HG03025 (cell line): ENCODE results near the gene UBXN6.
A peak's percentile ranks its signal among the peaks of the same experiment; 100 is the strongest.

Experiments used
- ATAC-seq: cut with Tn5 transposase; IDR thresholded peaks from one replicate; pipeline ENCODE4 v1.9.1; 2021; ENCODE audit warnings: mild to moderate bottlenecking, moderate library complexity; ENCODE audit not compliant: unreplicated experiment, low FRiP score

UBXN6 gene

GRCh38 chr19:4456843-4457653, 546 bp downstream of the UBXN6 start:
- peak; percentile 7 for ATAC-seq

DNA sequence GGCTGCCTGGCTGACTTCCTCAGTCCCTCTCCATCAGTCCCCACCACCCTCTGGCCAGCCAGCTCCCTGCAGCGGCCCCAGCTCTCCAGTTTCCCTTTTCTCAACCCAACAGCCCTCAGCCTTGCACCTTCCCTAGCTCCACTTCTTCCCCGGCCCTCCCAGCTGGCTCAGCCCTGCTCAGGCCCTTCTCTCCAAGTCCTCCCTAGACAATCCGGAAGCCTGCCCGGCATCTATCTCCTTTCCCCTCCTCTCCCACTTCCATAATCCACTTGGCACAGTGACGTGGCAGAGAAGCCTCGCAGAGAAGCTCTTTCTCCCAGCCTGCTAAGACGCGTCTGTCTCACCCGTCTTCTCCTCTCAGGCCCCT, 1.1 kb downstream of the UBXN6 start:
- no peak for ATAC-seq

- no peak for ATAC-seq
These were observed 1.7 kb downstream of the UBXN6 start for GRCh38 chr19:4455719-4456475.

DNA sequence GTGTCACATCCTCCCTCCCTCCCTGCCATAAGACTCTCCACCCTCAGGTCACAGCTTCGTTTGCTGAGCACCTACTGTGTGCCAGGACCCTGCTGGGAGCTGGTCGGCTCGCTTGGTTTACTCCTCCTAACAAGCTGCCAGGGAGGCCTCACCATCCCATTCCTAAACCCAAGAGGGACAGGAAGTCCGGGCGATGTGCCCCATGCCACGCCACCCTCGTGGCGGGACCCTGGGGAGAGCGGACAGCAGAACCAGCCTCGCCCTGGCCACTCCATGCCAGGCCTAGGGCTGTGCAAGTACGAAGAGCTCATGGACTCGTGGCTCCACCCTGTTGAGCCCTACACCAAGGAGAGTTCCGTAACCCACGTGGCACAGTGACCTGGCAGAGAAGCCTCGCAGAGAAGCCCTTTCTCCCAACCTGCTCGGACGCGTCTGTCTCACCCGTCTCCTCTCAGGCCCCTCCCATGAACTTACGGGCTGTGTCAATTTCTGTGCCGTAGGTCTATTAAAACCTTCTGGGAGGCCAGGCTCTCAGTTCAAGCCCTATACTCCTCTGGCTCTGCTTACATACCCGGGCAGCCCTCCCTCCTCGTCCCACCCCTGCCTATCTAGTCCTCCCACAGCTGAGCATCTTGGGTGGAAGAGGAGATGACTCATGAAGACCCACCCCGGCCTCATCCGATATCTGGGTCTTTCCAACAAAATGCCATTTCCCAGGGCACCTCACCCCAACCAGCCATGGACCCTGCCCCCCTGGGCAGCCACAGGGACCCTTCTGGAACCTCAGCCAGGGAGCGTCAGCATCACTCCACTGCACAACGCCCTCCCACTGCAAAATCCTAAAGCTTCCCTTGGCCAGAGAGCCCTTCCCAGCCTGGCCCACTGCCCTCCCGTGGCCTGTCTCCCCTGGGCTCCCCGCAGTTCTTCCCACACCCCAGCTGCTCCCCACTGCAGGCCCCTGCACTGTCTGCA, 2.6 kb downstream of the UBXN6 start:
- ATAC-seq = no peak

GRCh38 chr19:4453232-4454179, 4.1 kb downstream of the UBXN6 start:
- no peak for ATAC-seq

- ATAC-seq = no peak
These were observed 5.2 kb downstream of the UBXN6 start for GRCh38 chr19:4452230-4452990.

DNA sequence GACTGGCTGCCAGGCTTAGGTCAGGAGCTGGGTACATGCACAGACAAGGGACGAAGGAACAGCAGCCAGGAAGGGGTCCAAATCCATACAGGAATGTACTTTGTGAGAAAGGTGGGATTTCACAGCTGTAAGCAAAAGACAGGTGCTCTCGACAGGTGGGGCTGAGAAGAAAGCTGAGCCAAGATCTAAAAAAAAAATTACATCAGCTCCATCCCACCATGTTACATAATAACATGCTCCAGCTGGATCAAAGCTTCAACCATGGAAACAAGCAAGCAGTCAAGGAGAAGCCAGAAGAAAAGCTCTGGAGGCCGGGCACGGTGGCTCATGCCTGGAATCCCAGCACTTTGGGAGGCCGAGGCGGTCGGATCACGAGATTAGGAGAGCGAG, 8.0 kb downstream of the UBXN6 start:
- no peak for ATAC-seq

- no peak for ATAC-seq
These were observed 8.5 kb downstream of the UBXN6 start for GRCh38 chr19:4449022-4449638.

GRCh38 chr19:4448147-4448985, 9.2 kb downstream of the UBXN6 start:
- no peak for ATAC-seq

GRCh38 chr19:4447327-4448146, 10.1 kb downstream of the UBXN6 start:
- no peak for ATAC-seq

- no peak for ATAC-seq
These were observed 10.8 kb downstream of the UBXN6 start for GRCh38 chr19:4446704-4447200.

DNA sequence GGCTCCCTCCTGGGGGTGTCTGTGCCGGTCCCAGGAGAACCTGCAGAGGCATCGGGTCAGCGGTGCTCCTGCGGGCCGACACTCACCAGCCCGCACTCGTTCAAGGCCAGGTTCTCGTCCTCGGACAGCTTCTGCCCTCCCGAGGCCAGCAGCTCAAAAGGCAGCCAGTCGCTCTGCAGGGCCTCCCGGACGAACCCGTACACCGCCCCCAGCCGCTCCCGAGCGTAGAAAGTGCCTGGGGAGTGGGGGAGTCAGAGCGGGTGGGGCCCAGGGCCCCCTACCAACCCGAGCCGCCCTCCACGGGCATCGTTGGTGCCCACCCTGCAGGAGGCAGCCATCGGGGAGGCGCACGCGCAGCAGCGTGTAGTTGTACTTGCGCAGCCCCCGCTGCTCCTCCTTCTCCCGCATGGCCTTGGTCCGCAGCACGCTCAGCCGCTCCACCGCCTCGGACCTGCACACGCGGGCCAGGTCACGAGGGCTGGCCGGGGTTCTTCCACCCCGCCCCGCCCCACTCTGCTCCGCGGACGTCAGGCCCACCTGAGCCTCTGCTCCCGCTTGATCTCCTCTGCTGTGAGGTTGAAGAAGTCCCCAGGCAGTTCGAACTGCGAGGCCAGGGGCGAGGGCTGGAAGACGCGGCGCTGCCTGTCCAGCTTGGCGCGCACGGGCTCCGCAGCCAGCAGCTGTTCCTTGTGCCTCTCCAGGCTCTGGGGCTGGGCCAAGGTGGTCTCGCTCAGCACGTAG, 11.5 kb downstream of the UBXN6 start:
- ATAC-seq = no peak

DNA sequence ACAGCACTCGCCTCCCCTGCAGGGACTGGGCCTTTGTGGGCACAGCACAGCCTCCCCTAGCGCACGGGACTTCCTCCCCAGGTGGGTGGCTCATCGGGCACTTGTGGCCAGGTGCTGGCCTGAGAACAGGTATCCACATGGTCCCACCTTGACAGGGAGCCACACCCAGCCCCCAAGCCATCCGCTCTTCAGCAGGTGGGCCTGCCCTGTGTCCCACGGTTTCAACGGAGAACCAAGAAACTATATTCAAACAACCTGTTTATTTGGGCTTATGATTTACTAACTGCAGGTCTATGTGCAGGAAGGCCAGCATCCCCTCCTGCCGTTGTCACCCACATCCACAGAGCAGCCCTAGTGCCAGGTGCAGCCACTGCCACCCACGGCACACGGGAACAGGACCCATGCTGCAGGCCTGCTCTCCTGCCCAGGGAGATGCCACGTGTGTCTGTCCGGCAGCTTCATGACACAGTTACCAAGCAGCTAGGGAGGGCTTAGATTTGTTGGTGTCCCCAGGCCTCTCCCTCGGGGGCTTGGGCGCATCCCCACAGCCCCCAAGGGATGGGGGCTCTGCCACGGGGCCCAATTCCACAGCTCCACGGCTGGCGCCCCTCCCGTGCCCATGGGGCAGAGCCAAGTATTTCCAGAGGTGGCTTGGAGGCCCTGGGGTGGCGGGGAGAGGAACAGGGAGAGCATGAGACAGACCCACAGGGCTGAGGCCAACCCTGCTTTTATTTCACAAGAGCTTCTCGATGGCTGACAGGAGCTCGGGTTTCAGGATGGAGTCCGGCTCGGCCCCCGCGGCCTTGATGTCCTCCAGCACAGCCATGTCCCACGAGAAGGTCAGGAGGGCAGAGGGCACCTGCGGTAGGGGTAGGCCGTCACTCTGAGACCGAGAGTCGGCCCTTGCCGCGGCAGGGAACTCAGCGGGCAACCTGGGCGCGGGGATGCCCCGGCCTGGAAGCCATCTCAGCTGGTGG, 12.5 kb downstream of the UBXN6 start:
- ATAC-seq = no peak

- ATAC-seq = no peak
These were observed 13.4 kb downstream of the UBXN6 start for GRCh38 chr19:4443966-4444764.
